NCI-H2081 (cell line): ENCODE results near the gene OR6C75.
"Not testable (repeated sequence)": the region's sequence is repeated elsewhere in the genome, so short reads cannot be mapped to it uniquely, and the experiment has no call there.

Source experiments
- DNase-seq, 2 experiments: peaks; one replicate each; lab custom pipeline; 2025; lab: John Stamatoyannopoulos, UW

The OR6C75 gene

DNA sequence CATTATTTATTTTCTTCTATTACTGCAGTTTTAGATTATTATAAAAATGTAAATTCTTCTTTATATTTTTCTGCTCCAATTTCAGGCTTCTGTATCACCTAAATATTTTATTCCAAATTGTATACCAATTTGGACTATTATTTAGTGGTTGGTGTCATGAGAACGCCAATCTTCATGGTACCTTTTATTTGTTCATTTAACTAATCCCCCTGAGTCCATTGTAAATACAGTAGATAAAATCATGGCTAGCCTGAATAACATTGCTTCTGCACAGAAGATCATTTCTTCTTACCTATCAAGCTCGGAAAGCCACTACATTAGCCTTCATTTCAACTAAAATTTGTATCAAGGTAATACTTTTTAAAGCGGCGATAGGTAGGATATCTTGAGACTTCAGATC is at the start of gene OR6C75:
Gene OR6C75 (plus strand): TSS at position 301 of the 400 bp plus-strand sequence. CDS start 2,136 bp downstream, outside the sequence.
- DNase-seq: no peak

DNA sequence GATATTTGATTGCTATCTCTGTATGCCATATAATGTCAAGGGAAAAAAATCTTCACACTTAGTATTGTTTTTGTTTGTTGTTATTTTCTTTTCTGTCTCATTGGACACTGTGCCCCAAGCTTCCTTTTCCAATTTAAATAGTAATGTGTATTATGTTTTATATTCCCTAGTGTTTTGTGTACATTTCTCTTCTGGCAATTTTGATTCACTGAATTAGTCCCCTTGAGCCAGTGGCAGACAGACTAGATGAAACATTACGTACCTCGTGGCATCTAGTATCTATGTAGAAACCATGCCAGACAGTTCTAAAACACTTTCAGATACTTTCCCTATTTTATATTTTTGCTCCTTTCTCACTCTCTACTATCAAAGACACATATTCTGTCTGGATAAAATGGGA is 48.7 kb upstream of the OR6C75 start, which contains the start of gene OR6C1:
Gene OR6C1 (plus strand): TSS at position 301 of the 400 bp plus-strand sequence. CDS start 6,257 bp downstream, outside the sequence.
- DNase-seq: no peak

- no peak for DNase-seq
These were observed 42.6 kb upstream of the OR6C75 start for GRCh38 chr12:55320201-55320600.

GRCh38 chr12:55325801-55326200 is 37.0 kb upstream of the OR6C75 start:
- not testable (repeated sequence) for DNase-seq

DNA sequence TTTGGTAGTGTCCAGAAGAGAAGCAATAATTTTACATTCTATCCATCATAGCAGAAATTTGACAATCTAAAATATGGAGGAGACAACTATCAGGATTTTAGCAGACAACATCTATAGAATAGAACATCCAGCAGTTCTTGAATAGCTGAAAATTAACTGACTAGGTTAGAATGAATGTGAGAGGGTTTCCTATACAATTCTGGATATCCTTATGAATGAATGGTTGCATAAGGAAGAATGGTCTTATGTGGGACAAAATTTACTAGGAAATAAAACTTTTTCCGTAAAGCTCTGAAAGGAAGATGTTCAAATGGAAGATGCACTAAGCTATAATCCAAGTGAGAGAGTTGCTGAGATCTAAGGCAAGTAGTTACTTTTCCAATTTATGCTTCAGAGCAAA is 32.3 kb upstream of the OR6C75 start, which contains the start of gene OR6C3:
Gene OR6C3 (plus strand): TSS at position 301 of the 400 bp plus-strand sequence. CDS start 955 bp downstream, outside the sequence.
- no peak for DNase-seq

DNA sequence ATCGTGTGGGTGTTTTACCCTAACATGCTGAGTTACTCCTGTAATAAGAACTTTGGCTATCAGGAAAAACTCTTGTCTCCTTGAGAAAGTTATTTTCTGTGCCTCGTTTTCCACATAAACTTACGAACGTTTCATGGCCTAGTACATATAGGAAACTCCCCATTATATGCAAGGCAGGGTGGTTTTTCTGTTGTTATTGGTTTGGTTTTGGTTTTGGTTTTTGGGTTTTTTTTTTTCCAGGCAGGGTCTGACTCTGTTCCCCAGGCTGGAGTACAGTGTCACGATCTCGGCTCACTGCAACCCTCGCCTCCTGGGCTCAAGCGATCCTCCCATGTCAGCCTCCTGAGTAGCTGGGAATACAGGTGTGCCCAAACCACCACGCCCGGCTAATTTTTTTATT is 26.8 kb upstream of the OR6C75 start:
- no peak for DNase-seq

GRCh38 chr12:55355338-55355737 is 7.4 kb upstream of the OR6C75 start:
- DNase-seq: not testable (repeated sequence)

DNA sequence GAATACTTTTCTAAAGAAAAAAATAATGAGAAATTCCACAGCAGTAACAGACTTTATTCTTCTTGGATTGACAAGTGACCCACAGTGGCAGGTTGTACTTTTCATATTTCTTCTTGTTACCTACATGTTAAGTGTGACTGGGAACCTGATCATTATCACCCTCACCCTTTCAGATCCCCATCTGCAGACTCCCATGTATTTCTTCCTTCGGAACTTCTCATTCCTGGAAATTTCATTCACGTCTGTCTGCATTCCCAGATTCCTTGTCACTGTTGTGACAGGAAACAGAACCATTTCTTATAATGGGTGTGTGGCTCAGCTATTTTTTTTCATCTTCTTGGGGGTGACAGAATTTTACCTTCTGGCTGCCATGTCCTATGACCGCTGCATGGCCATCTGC is 2.3 kb downstream of the OR6C75 start:
- DNase-seq: no peak

DNA sequence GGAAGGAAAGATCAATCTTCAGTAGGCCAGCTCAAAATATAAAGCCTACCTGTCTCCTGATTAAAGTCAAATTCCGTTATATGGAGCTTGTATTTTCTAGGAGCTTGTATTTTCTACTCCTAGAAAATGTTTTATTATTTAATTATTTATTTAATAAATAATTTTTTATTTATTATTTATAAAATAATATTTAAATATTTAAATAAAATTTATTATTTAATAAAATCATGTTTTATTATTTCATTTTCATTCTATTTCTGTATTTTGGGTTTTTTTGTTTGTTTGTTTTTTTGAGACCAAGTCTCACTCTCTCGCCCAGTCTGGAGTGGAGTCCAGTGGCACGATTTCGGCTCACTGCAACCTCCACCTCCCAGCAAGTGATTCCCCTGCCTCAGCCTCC is 9.7 kb downstream of the OR6C75 start:
- no peak for DNase-seq

DNA sequence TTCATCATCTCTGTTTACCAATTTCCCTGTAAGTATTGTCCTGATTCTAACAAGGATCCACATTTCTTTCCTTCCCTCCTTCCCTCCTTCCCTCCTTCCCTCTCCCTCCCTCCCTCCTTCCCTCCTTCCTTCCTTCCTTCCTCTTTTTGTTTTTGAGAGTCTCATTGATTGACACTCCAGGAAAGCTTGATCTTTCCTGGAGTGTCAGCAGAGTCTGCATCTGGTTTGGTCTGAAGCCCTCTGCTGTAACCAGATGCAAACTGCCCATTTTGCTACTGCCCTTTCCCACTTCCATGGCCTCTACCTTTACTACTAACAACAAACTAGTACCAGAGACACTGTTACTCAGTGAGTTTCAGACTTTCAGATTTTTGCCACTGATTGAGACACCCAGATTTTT is 23.1 kb downstream of the OR6C75 start:
- no peak for DNase-seq

GRCh38 chr12:55392032-55392795 is 29.4 kb downstream of the OR6C75 start:
- DNase-seq: no peak

DNA sequence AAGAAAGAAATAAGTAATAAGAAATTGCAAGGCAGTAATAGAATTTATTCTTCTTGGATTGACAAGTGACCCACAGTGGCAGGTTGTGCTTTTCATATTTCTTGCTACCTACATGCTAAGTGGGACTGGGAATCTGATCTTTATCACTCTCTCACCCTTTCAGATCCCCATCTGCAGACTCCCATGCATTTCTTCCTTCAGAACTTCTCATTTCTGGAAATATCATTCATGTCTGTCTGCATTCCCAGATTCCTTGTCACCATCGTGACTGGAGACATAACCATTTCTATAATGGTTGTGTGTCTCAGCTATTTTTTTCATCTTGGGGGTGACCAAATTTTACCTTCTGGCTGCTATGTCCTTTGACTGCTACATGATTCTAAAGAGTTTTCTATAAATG is 33.6 kb downstream of the OR6C75 start:
- DNase-seq: no peak

- no peak for DNase-seq
These were observed 37.5 kb downstream of the OR6C75 start, which contains the start of gene OR6C65 for GRCh38 chr12:55400229-55400628. OR6C65 (plus strand) TSS chr12:55400529; CDS start chr12:55400529, 0 bp downstream.

DNA sequence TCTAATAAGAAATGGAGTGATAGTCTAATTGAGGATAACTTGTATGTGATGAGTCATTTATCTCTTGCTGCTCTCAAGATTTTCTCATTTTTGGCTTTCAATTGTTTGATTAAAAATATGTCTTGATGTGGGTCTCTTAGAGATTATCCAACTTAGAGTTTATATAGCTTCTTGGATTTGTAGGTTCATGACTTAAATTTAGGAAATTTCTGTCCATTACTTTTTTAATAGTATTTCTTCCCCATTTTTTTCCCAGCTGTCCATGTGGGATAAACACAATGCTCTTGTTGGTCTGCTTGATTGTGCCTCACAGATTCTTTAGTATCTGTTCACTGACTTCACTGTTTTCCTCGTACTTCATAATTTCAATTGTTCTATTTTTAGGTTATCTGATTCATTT is 45.1 kb downstream of the OR6C75 start:
- DNase-seq: no peak

DNA sequence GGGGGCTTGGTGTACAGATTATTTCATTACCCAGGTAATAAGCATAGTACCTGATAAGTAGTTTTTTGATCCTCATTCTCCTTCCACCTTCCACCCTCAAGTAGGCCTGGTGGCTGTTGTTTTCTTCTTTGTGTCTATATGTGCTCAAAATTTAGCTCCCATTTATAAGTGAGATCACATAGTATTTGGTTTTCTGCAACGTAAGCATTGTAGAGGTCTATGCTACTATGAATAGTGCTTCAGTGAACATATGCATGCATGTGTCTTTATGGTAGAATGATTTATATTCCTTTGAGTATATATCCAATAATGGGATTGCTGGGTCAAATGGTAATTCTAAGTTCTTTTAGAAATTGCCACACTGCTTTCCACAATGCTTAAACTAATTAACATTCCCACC is 46.4 kb downstream of the OR6C75 start:
- not testable (repeated sequence) for DNase-seq

DNA sequence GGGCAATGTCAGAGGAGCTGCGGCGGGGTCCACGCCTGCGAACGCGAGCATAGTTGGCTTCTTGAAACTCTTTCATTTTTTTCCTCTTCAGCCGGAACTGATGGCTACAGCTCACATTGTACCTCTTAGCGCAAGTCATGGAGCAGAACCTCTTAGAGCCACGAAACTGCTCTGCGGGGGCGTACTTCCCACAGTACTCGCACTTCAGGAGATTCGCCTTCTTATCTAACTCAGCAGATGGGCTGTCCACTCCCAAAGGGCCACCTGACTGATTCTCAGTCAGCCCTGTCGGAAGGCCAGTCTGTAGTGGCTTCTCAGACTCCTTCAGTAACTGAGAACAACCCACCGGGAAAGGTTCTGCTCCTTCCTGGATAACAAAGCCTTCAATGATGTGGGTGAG is 49.4 kb downstream of the OR6C75 start:
- not testable (repeated sequence) for DNase-seq

- DNase-seq: not testable (repeated sequence)
These were observed 51.0 kb downstream of the OR6C75 start for GRCh38 chr12:55413498-55414388.

- DNase-seq: not testable (repeated sequence)
These were observed 51.6 kb downstream of the OR6C75 start for GRCh38 chr12:55414396-55414823.

DNA sequence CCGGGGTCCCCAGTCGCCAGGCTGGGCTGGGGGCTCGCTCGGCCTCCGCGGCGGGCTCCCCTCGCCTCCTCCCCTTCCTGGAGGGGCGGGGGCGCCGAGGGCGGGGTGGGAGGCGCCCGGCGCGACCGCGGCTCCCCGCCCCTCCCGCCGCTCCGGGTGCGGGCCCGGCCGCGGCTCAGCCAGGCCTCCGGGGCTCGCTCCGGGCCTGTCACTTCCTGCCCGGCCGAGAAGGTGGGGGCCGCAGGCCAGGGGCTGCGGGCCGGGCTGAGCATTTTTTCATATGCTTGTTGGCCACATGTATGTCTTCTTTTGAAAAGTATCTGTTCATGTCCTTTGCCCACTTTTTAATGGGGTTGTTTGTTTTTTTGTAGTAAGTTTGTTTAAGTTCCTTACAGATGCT is 52.1 kb downstream of the OR6C75 start:
- DNase-seq: not testable (repeated sequence)

DNA sequence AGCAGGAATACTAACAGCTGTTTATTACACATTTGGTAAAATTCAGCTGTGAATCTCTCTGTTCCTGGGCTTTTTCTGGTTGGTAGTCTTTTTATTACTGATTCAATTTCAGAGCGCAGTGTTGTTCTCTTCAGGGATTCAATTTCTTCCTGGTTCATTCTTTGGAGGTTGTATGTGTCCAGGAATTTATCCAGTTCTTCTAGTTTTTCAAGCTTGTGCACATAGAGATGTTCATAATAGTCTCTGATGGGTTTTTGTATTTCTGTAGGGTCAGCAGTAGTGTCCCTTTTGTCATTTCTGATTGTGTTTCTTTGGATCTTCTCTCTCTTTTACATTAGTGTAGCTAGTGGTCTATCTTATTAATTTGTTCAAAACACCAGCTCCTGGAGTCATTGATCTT is 54.2 kb downstream of the OR6C75 start:
- DNase-seq: no peak
